K562 (cell line): Measurements from ENCODE around the gene HAAO. TPM values are rescaled to one million over a fixed set of nuclear protein-coding genes. Genes with fewer than 3 reads are reported as not detected.

ENCODE experiments used
- ATAC-seq: fragments of 200-7000 bp; cut with Tn5 transposase; 3 replicates; pipeline ENCODE4 v1.9.1; 2020; ENCODE audit warnings: moderate library complexity
- BruUV-seq: library from RNA; stranded (reverse); fragments of 400-500 nt; replicated peaks from 2 replicates; lab custom pipeline; 2021; lab: Mats Ljungman, UMichigan
- CTCF ChIA-PET: fragments of 300-600 bp; formaldehyde crosslinking; extraction: SDS; loops from one replicate; lab custom pipeline; 2021; ENCODE audit warnings: low intra/inter-chr PET ratio; lab: Yijun Ruan, JAX
- POLR2A ChIA-PET: fragments of 300-600, 350-650 bp; sonication (Branson Sonifier 250); formaldehyde crosslinking; extraction: SDS; loops from one replicate; lab custom pipeline; 2021; ENCODE audit warnings: antibody characterized with exemption, inconsistent platforms; lab: Yijun Ruan, JAX
- DNase-seq, 4 experiments: peaks; one replicate each; pipeline versions ENCODE4 v3.0.0 to v3.0.0-alpha.2; 2011 to 2018; ENCODE audit warnings: low spot score in 3 of 4, mixed read lengths in 3 of 4; ENCODE audit errors: extremely low read depth in 1 of 4
- FAIRE-seq: peaks from 2 replicates; lab custom pipeline; 2011; peaks lifted over from hg19 to GRCh38; lab: Jason Lieb, UNC
- H2AFZ ChIP-seq: 2 replicates; pipeline ENCODE4 v1.6.0; 2011; ENCODE audit warnings: low read depth, low read length, control low read depth, inconsistent platforms
- H3K27ac ChIP-seq: fragments of 200-600 bp; 3 replicates; pipeline ENCODE4 v1.8.0; 2011; ENCODE audit warnings: low read depth, mild to moderate bottlenecking, control low read depth, inconsistent platforms, low read length, moderate library complexity, mixed read lengths; ENCODE audit errors: extremely low read depth
- H3K27me3 ChIP-seq, 2 experiments: fragments of 300-600 bp in 1 of 2; 2 replicates in 1 of 2; 3 replicates in 1 of 2; pipeline versions ENCODE4 v1.6.0 to v1.8.0; 2011; ENCODE audit warnings: inconsistent platforms in 2 of 2, low read length in 2 of 2, mild to moderate bottlenecking in 1 of 2, mixed read lengths in 1 of 2, moderate library complexity in 1 of 2; ENCODE audit not compliant: control insufficient read depth in 2 of 2, insufficient read depth in 2 of 2
- H3K36me3 ChIP-seq: fragments of 300-600 bp; 3 replicates; pipeline ENCODE4 v1.8.0; 2011; ENCODE audit warnings: mild to moderate bottlenecking, low read length, inconsistent platforms; ENCODE audit not compliant: control insufficient read depth, insufficient read depth
- H3K4me1 ChIP-seq, 2 experiments: fragments of 200-600 bp in 1 of 2; replicated peaks in 1 of 2; 2 replicates in 1 of 2; 3 replicates in 1 of 2; pipeline versions ENCODE4 v1.5.1 to v1.8.0; 2011; ENCODE audit warnings: inconsistent platforms in 2 of 2, low read length in 2 of 2, mild to moderate bottlenecking in 1 of 2, mixed read lengths in 1 of 2, moderate library complexity in 1 of 2; ENCODE audit not compliant: control insufficient read depth in 2 of 2, insufficient read depth in 2 of 2
- H3K4me2 ChIP-seq: 2 replicates; pipeline ENCODE4 v1.6.1; 2011; ENCODE audit warnings: low read length, control low read depth, inconsistent platforms, mixed read lengths; ENCODE audit not compliant: insufficient read depth
- H3K4me3 ChIP-seq: fragments of 200-600 bp; sonication (generic), shearing (Covaris generic); 2 replicates; pipeline ENCODE4 v1.5.1; 2016; ENCODE audit warnings: control low read depth, inconsistent platforms
- H3K79me2 ChIP-seq: fragments of 200-600 bp; 3 replicates; pipeline ENCODE4 v1.8.0; 2011; ENCODE audit warnings: low read length, inconsistent platforms; ENCODE audit not compliant: control insufficient read depth, insufficient read depth
- H3K9ac ChIP-seq, 2 experiments: 2 replicates each; pipeline versions ENCODE4 v1.6.0 to v1.6.1; 2011; ENCODE audit warnings: low read depth in 2 of 2, low read length in 2 of 2, control low read depth in 1 of 2, inconsistent platforms in 1 of 2, mild to moderate bottlenecking in 1 of 2, mixed read lengths in 1 of 2; ENCODE audit not compliant: insufficient read depth in 1 of 2
- H3K9me1 ChIP-seq: one replicate; pipeline ENCODE4 v1.6.0; 2011; ENCODE audit warnings: inconsistent platforms, mild to moderate bottlenecking, low read length, moderate library complexity; ENCODE audit not compliant: control insufficient read depth, insufficient read depth
- H3K9me3 ChIP-seq: replicated peaks from 2 replicates; pipeline ENCODE4 v1.5.1; 2011; ENCODE audit warnings: low read depth, low read length, inconsistent platforms; ENCODE audit not compliant: control insufficient read depth, insufficient read depth
- H4K20me1 ChIP-seq: replicated peaks from 2 replicates; pipeline ENCODE4 v1.6.1; 2011; ENCODE audit warnings: low read length, inconsistent platforms, mixed read lengths; ENCODE audit not compliant: control insufficient read depth, insufficient read depth
- NCOA1 ChIP-seq: fragments of 450-650 bp; IDR thresholded peaks from 2 replicates; pipeline ENCODE4 v1.6.1; 2016; ENCODE audit warnings: low read depth
- YY1 ChIP-seq, 3 experiments: IDR thresholded peaks; 2 replicates each; pipeline ENCODE4 v1.6.1; 2011; ENCODE audit warnings: low read length in 2 of 3, mild to moderate bottlenecking in 2 of 3, moderate library complexity in 2 of 3, borderline replicate concordance in 1 of 3, control low read depth in 1 of 3, low read depth in 1 of 3; ENCODE audit not compliant: insufficient read depth in 3 of 3, insufficient replicate concordance in 2 of 3, control insufficient read depth in 1 of 3, insufficient read length in 1 of 3; ENCODE audit errors: extremely low read depth in 1 of 3
- ZNF253 ChIP-seq: fragments of 250-450 bp; sonication (Bioruptor Pico); conservative IDR thresholded peaks from 2 replicates; pipeline ENCODE4 v1.6.1; 2021; ENCODE audit warnings: mild to moderate bottlenecking
- WGBS: fragments of 100-300 bp; shearing (Covaris generic); methylation state at CpG from one replicate; pipeline ENCODE4 v1.1.6; 2016; ENCODE audit warnings: low coverage, mixed read lengths; ENCODE audit not compliant: insufficient coverage; ENCODE audit errors: missing lambda C conversion rate; 5-methylcytosine and 5-hydroxymethylcytosine counted together
- in situ Hi-C: fragments of 300-500 bp; cut with MboI; formaldehyde crosslinking; loops from 4 replicates; pipeline ENCODE4 v1.15.0; 2018; ENCODE audit warnings: inconsistent platforms, mixed read lengths
- intact Hi-C: fragments of 100-400 bp; cut with micrococcal nuclease; formaldehyde crosslinking; loops from 2 replicates; pipeline ENCODE4 v1.14.2; 2022
- polyA plus RNA-seq, 8 experiments: library from polyadenylated mRNA; depleted of rRNA in 4 of 8; stranded (reverse) in 5 of 8; unstranded in 3 of 8; fragments of >200 nt; fragmentation: Nextera tagmentation in 2 of 8; fragmentation: Illumina TruSeq in 1 of 8; extraction: Ambion mirVana in 2 of 8; extraction: Trizol in 1 of 8; gene quantifications; 2 replicates each; pipeline versions ENCODE4 v1.2.1 to v1.2.3, GENCODE V29; 2011 to 2014; ENCODE audit warnings: inconsistent platforms in 1 of 8, missing spikeins in 1 of 8
- total RNA-seq, 7 experiments: library from RNA; depleted of rRNA in 6 of 7; stranded (reverse); fragments of >200 nt in 6 of 7; fragmentation: Illumina TruSeq in 2 of 7; extraction: Trizol in 2 of 7; gene quantifications; 2 replicates each; pipeline versions ENCODE4 v1.2.1 to v1.2.3, GENCODE V29; 2011 to 2021; ENCODE audit warnings: low replicate concordance in 1 of 7
- TF ChIP-seq, protein P1 (sequence below), 2 experiments: fragments of 250-450 bp in 1 of 2; fragments of 450-650 bp in 1 of 2; sonication (Bioruptor Pico) in 1 of 2; IDR thresholded peaks; 2 replicates each; pipeline versions ENCODE4 v1.6.1 to v1.8.0; 2016 to 2021; ENCODE audit warnings: mild to moderate bottlenecking in 2 of 2, moderate library complexity in 2 of 2, missing compliant biosample characterization in 1 of 2, missing genetic modification characterization in 1 of 2
- TF ChIP-seq, protein P2 (sequence below): fragments of 250-450 bp; sonication (Bioruptor Pico); IDR thresholded peaks from 2 replicates; pipeline ENCODE4 v1.4.0; 2020; ENCODE audit warnings: mild to moderate bottlenecking

The HAAO gene
- total and polyA plus RNA-seq, 9 of the 15 experiments (the other 6 are each of a cell fraction or from before 2014, with no cell fraction given) = not detected

DNA sequence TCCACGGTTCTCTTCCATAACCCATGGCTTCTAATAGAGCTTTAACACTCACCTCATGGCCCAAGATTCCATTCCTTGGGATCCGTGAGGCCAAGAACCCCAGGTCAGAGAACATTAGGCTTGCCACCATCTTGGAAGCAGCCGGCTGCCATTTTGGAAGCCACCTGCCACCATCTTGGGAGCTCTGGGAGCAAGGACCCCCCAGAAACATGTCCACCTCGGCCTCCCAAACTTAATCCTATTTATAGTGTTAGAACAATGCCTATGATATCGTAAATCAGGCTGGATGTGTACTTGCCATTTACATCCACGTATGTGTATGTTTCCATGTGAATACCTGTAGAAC lies 39.9 kb upstream of the HAAO start:
- DNase-seq = no peak
- 0 out of 2 replicates have a peak, but pooled peaks cover 8% of the 10 kb centered on the region for H4K20me1 ChIP-seq
- peaks cover 3 to 12% of the 10 kb centered on the region in 2 experiments; a peak in 1 of 5 replicates for H3K4me1 ChIP-seq
- H3K9me3 ChIP-seq = no peaks in the 10 kb centered on the region
- H3K9me1 ChIP-seq = no peaks in the 10 kb centered on the region
- no peaks in the 10 kb centered on the region for H3K36me3 ChIP-seq
- intact Hi-C loops = no loop called here
- CTCF ChIA-PET = no interaction called here
- no peak for FAIRE-seq
- H3K27me3 ChIP-seq = no peaks in the 10 kb centered on the region
- in situ Hi-C loops = loop anchor here (25.0 kb wide), 1 partner anchor 305 kb away; no protein-coding TSS in a partner anchor
- TF ChIP-seq NCOA1 = no peak
- TF ChIP-seq ZNF253 (CRISPR knock-in tag) = no peak
- TF ChIP-seq YY1 (IDR thresholded peaks at IDR 0.05; ENCODE audit: borderline replicate concordance in 1 of 3, control insufficient read depth in 1 of 3, extremely low read depth in 1 of 3, insufficient read depth in 3 of 3, insufficient read length in 1 of 3, insufficient replicate concordance in 2 of 3, low read depth in 1 of 3, low read length in 2 of 3) = peak in 1 of 3 experiments; percentile 74
- TF ChIP-seq, protein P1, sequence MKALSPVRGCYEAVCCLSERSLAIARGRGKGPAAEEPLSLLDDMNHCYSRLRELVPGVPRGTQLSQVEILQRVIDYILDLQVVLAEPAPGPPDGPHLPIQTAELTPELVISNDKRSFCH (CRISPR knock-in tag; IDR thresholded peaks at IDR 0.05) = no peak
- TF ChIP-seq, protein P1 (tag; IDR thresholded peaks at IDR 0.05) = no peak
- TF ChIP-seq, protein P2, sequence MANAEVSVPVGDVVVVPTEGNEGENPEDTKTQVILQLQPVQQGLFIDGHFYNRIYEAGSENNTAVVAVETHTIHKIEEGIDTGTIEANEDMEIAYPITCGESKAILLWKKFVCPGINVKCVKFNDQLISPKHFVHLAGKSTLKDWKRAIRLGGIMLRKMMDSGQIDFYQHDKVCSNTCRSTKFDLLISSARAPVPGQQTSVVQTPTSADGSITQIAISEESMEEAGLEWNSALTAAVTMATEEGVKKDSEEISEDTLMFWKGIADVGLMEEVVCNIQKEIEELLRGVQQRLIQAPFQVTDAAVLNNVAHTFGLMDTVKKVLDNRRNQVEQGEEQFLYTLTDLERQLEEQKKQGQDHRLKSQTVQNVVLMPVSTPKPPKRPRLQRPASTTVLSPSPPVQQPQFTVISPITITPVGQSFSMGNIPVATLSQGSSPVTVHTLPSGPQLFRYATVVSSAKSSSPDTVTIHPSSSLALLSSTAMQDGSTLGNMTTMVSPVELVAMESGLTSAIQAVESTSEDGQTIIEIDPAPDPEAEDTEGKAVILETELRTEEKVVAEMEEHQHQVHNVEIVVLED (CRISPR knock-in tag) = no peak
- TF ChIP-seq, all 486 proteins: peak for 1
- H3K27ac ChIP-seq = no peak overlapping the region
- BruUV-seq = no TSS peak
- no peak overlapping the region for H3K4me3 ChIP-seq
- H3K9ac ChIP-seq = no peak overlapping the region
- peak overlapping the region; percentile 27; the same call in 1 of the 2 replicates for H2AFZ ChIP-seq
- WGBS = 57% methylated on average over 6 of the region's 6 CpGs
- POLR2A ChIA-PET = no interaction called here
- no peaks in the 10 kb centered on the region for H3K79me2 ChIP-seq
- no peak overlapping the region for H3K4me2 ChIP-seq
- no peak for ATAC-seq
